GM18519 (cell line): ENCODE data around the gene NRG3.

ENCODE experiments used
- ATAC-seq: cut with Tn5 transposase; IDR thresholded peaks from one replicate; pipeline ENCODE4 v1.9.1; 2021; ENCODE audit warnings: mild to moderate bottlenecking, moderate library complexity; ENCODE audit not compliant: unreplicated experiment, low FRiP score

The NRG3 gene

GRCh38 chr10:81877596-81877995 is 2.6 kb downstream of the NRG3 start:
- ATAC-seq, result no peak

DNA sequence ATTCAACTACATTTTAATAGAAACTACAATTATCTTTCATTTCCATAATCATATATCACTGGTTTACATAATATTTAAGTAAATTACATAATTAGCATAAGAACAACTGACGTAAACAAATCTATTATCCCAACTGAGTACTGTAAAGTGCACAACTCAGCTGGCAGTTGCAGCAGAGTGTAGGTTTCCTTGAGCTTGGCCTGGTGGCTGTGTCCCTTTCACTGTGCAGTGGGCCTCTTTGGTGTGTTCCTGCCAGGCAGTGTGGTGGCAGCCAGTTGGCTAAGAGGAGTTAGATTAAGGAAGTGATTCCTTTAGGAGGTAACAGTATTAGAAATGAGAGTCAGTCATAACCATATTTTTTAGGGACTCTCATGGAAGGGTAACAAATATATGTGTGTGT is 7.0 kb downstream of the NRG3 start:
- ATAC-seq, result no peak

DNA sequence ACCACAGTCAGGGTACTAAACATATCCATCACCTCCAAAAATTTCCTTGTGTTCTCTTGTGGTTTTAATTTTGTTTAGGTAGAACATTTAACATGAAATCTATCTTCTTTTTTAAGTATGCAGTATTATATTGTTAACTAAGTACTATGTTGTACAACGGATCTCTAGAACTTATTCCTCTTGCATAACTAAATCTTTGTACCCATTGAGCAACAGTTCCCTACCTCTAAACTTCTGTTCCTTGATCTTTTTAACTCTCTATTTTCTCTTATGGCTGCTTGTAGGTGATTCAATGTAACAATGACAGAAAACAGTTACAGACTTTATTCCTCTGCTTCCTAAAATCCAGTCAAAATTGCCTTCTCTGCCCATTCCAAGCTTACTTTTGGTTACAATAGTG is 9.9 kb downstream of the NRG3 start:
- ATAC-seq, result no peak

GRCh38 chr10:81885491-81885890 is 10.5 kb downstream of the NRG3 start:
- ATAC-seq, result no peak

DNA sequence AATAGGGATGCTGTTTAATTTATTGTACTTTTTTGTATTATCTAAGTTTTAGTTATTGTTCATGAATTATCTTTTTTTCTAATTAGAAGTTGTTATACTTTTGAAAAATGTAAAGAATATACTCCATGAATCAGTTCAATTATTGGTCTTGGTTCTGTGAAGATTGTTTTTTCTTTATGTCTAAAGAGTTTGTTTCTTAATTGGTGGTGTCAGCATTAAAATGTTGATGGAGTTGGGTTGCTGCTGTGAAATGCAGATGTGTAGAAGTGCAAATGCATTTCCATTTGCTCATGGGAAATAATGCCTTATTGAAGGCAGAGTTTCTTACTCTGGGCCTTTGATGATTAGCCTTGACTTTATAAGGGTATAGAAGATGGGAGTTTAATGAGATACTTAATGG is 11.9 kb downstream of the NRG3 start:
- no peak for ATAC-seq

- ATAC-seq, result no peak
These were observed 14.3 kb downstream of the NRG3 start for GRCh38 chr10:81889181-81889769.

GRCh38 chr10:81894616-81895015 is 19.6 kb downstream of the NRG3 start:
- ATAC-seq, result no peak

GRCh38 chr10:81898518-81898917 is 23.5 kb downstream of the NRG3 start:
- no peak for ATAC-seq

DNA sequence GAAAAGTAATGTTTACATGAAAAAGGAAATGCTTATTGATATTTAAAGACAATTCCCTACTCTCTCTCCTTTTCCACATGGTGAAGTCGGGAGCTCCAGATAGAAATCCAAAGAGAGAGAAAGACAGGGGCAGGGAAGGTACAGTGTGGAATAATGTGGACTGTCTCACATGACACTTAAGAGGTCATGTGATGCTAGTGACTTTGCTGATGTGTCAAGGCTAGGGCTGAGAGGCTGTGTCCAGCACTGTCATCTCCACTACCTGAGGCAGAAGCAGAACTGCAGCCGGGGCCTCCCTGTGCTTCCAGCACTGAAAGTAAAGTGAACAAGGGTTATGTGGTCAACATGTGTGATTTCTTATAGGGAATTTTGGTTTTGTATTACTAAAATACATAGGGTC is 26.0 kb downstream of the NRG3 start:
- ATAC-seq, result no peak

- no peak for ATAC-seq
These were observed 28.5 kb downstream of the NRG3 start for GRCh38 chr10:81903472-81903871.

DNA sequence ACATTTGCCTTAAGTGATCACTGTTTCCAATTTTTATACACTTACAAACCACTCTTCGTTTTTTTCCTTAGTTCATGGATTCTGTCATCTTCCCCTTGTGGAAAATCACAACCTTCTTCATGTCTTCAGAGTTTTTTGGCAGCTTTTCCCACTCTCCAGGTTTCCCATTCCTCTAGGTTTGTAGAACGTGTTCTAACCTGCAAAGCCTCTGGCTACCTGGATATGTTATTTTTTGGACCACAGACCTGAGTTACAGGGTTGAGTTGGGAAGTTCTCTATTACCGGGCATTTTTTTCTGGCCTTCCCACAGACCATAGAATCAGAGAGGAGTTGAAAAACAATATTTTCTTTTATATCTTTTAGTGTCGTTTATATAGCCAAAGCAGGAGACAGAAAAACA is 30.2 kb downstream of the NRG3 start:
- no peak for ATAC-seq

GRCh38 chr10:81909453-81909852 is 34.5 kb downstream of the NRG3 start:
- ATAC-seq, result no peak

DNA sequence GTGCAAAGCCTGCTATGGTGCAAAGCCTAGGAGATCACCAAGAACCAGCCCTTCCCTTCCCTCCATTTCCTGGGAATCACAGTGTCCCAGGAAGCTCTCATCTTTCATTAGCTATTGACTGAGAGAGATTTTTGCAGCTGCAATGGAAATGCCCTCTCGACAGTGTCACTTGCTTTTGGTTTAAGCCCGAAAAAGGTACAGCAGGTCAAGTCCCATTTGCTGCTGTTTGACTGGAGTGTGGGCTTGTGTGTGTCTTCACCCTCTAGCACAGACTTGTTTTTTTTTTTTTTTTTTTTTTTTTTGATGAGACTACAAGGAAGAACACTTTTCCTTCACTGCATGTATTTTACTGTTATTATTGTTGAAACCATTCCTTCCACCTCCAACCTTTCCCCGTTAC is 36.3 kb downstream of the NRG3 start:
- no peak for ATAC-seq

DNA sequence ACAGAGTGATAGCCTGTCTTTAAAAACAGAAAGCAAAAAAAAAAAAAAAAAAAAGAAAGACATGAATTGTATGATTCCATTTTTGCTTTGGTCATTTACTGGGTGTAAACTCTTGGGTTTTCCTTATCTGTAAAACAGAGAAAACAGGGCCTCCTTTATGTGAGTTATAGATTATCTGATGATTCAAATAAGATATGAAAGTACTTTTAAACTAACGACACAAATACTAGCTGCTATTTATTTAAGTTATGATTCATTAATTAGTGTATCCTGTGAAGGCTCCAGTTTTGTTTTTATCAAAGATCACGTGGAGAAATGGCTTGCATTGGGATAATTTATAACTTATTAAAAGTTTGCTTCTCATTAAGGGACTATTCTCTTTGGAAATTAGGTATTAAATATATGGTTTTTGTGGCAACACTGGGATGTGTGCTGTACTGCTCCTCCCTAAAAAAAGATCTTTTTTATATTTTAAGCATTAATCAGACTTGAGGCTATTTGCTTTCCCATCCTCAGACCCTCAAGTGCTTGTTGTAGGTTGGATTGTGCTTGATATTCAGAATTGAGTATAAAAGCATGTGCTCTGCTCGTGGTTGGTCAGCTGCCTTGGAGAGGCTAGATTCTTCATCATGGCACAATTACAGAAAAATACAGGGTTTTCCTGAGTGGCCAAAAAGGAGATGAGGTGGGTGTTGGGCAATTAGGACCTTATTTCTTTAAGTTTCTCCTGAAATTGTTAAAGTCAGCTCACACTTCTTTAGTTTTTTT is 39.9 kb downstream of the NRG3 start:
- ATAC-seq, result no peak

DNA sequence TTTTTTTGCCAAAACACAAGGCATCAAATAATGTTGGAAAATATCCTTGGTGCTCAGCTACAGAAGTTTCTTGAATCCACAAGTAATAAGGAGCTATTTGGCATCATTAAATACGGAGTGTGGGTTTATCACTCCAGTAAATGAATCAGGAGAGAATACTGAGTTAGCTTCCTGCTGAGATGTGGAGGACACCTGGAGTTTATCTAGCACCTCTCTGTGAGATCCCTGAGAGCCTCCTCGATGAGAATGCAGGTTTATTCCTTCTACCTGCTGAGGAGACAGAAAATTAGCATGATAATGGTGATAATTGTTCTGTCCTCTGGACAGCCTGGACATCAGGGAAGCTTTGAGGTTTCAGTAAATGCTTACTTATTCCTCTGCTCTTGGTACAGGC is 40.5 kb downstream of the NRG3 start:
- ATAC-seq, result no peak

- ATAC-seq, result no peak
These were observed 42.7 kb downstream of the NRG3 start for GRCh38 chr10:81917666-81918065.

- no peak for ATAC-seq
These were observed 43.8 kb downstream of the NRG3 start for GRCh38 chr10:81918766-81919165.

- ATAC-seq, result no peak
These were observed 45.3 kb downstream of the NRG3 start for GRCh38 chr10:81920213-81920829.

DNA sequence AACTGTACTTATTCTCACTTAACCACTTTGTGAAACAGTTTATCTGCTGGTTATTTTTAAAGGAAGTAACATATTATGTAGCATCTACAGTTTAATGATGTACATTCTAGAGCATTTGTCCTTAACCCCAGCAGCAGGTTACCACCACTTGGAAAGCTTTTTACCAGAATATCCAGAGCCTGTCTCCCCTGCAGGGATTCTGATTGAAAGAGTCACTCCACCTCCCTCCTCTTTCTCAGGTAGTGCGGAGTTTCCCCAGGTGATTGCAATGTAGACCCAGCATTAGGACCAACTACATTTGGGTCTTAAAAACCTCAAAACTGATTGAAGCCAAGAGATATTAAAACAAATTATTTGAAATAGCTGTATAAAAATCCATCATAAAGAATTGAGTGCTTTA is 53.1 kb downstream of the NRG3 start:
- ATAC-seq, result no peak

- no peak for ATAC-seq
These were observed 68.6 kb downstream of the NRG3 start for GRCh38 chr10:81943583-81943982.

GRCh38 chr10:81944609-81945008 is 69.6 kb downstream of the NRG3 start:
- ATAC-seq, result no peak

GRCh38 chr10:81949283-81949682 is 74.3 kb downstream of the NRG3 start:
- ATAC-seq, result no peak
